Activated CD4-positive, alpha-beta T cell treated with anti-CD3 and anti-CD28 coated beads, Interleukin-2, amount 50 U/mL, for 4 hours (primary cell): ENCODE measurements around the gene SUSD6.
A peak's percentile ranks its signal among the peaks of the same experiment; 100 is the strongest.

ENCODE experiments used
- DNase-seq, 2 experiments: peaks; one replicate each; pipeline ENCODE4 v3.0.0-alpha.2; 2020

Gene SUSD6

DNA sequence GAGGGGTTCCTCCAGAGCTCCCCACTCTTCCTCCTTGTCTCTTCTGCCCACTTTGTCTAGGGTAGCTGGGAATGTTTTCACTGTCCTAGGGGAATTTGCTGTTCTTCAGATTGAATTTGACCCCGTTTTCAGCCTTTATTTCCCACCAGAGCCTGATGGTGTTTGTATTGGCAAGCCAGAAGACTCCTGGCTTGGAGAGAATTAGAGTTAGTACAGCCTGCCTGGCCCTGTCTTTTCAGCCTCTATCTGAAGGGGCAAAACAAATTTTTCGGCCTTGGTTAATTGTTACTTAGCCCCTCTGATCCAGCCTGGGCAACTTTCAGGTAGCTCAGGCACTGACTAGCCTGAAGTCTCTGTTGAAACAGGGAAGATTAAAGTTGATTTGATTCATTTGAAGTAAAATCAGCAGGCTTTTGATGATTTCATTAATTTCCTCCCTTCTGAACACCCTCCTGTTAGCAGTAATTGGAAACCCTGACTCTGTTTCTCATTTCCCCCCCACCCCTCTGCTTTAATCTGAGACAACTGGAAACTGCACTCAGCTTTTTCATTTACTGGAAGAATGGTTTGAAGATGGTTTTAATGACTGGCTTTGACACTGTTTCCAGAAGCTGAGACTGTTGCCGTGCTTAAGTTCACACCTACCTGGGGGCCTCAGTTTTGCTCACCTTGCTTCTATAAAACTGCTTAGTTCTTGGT, 63.3 kb downstream of the SUSD6 start:
- DNase-seq, result peak in 1 of 2 experiments; percentile 19

- no peak for DNase-seq
Observed at GRCh38 chr14:69675245-69675583, 63.8 kb downstream of the SUSD6 start.

- no peak for DNase-seq
Observed at GRCh38 chr14:69675877-69676416, 64.6 kb downstream of the SUSD6 start.

GRCh38 chr14:69676723-69677122, 65.3 kb downstream of the SUSD6 start:
- DNase-seq, result no peak

- no peak for DNase-seq
Observed at GRCh38 chr14:69680297-69680696, 68.9 kb downstream of the SUSD6 start.

DNA sequence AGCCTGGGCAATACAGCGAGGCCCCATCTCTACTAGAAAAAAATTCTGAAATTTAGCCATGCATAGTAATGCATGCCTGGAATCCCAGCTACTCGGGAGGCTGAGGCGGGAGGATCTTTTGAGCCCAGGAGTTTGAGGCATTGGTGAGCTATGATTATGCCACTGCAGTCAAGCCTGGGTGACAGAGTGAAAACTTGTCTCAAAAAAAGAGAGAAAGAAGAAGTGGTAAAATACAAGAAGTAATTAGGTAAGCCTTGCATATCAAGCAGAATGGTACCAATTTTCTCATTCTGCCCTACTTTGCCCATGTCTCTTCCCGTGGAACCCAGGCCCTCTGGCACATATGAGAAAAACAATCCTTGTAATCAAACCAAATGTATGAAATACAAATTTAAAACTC, 70.7 kb downstream of the SUSD6 start:
- DNase-seq, result no peak

DNA sequence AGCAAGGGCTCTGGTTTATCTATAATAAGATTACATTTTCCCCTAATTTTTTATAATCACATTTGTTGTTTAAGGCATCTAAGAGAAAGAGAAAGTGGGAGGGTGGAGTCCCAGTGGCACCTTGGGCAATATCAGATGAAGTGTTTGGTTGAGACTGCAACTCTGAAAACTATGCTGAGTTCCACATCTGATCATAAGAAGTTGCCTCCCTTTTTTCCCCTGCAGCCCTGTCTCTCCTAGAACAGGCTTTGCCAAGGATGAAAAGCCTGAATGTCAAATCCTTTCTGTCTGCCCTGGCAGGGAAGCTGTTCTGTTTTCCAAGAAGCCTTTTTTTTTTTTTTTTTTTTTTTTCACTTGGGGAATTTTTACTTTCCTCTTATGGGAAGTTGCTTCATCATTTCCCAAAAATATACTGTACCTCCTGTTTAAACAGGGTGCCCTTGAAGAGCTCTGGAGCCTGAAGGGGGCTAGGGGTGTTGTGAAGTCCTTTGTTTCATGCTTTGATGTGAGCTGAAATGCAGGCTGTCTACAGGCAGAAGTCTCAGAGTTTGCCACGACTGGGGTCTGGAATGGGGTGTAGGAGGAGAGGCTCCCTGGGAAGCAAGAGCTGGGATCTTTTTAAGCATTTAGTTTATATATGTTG, 71.3 kb downstream of the SUSD6 start:
- DNase-seq, result no peak

DNA sequence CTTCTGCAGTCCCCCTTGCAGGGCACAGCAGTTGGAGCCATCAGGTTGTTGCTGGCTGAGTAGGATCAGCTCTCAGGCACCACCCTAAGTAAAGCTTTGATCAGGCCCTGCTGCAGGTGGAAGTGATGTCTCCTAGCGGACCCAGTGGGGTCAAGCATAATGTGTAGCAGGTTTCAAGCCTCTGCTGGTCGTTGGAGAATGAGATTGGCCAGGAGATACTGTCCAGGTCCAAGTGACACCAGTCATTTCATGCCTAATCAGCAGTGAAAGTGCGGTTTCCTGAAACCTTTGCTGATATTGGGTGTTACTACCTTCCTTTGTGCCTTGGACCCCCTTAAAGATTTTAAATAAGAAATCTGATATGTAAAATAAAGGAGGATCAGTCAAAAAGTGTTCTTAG, 72.6 kb downstream of the SUSD6 start:
- DNase-seq, result no peak

DNA sequence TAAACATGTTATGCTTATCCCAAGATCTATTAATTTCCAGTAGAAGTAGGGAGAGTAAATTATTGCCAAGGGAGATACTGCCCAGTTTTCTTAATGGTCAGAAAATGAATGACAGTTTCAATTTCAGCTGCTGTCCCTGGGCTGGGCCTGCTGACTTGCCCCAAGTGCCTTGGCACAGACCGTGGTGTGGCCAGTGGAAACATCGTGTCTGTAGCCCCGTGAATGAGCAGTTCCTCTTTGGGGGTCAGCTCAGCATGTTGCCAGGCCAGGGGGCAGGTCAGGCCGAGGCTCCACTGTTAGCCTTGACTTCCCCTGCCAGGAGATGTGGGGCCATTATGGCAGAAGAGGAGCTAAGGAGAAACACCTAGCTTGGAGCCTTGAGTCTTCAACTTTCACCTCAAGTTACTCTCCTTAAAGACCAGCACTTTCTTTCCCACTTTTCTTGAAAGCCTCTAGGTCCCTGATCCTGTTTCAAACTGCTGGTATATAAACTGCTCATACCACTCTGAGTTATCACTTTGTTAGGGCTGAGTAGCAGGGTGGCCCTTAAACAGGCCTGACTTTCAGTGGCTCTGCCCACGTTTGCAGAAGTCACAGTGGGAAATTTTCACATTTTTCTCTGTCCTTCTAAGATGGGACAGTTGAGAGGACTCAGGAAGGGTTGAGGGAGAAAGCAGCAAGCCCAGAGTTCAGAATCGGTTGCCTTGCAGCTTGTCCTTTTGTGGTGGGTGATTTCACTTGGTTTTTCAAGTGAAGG, 73.2 kb downstream of the SUSD6 start:
- no peak for DNase-seq

DNA sequence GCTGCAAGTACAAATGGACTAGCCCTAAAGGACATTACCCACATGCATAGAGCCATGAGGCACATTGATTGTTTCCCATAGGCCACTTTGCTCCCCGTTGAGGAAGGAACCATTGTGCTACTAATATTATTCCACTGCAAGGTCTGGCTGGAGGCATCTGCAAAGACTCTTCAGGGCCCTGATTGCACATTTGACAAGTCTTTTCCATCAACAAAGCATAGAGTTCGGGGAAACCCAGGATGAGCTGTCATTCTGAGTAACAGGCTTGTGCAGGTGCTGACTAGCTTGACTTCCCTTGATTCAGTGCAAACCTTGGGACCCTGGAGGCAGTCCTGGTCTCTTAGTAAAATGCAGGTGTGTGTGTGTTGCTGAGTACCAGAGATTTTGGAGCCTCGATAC, 73.8 kb downstream of the SUSD6 start:
- peak; percentile 70 to 73 for DNase-seq

- peak; percentile 31 to 44 for DNase-seq
Observed at GRCh38 chr14:69685716-69686115, 74.3 kb downstream of the SUSD6 start.

- no peak for DNase-seq
Observed at GRCh38 chr14:69687606-69688298, 76.4 kb downstream of the SUSD6 start.

GRCh38 chr14:69688299-69688649, 76.9 kb downstream of the SUSD6 start:
- DNase-seq, result no peak

- DNase-seq, result no peak
Observed at GRCh38 chr14:69690042-69690441, 78.6 kb downstream of the SUSD6 start.

DNA sequence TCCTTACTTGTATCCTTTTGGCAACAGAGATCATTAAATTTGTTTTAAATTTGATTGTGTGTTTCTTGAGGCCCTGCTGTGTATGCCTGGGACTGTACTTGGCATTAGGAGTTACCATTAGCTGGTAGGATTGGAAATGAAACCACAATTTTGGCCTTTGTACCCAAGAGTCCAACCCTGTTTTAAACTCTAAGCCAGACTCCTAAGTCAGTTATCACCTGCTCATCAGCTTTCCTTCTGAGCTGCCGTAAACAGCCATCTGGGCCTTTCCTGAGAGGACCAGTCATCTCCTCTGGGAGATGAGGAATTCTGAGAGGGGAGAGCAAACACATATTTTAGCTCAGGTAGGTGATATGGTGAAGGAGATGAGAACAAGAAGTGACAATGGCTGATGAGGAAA, 81.2 kb downstream of the SUSD6 start:
- no peak for DNase-seq

- no peak for DNase-seq
Observed at GRCh38 chr14:69693145-69693544, 81.7 kb downstream of the SUSD6 start.

DNA sequence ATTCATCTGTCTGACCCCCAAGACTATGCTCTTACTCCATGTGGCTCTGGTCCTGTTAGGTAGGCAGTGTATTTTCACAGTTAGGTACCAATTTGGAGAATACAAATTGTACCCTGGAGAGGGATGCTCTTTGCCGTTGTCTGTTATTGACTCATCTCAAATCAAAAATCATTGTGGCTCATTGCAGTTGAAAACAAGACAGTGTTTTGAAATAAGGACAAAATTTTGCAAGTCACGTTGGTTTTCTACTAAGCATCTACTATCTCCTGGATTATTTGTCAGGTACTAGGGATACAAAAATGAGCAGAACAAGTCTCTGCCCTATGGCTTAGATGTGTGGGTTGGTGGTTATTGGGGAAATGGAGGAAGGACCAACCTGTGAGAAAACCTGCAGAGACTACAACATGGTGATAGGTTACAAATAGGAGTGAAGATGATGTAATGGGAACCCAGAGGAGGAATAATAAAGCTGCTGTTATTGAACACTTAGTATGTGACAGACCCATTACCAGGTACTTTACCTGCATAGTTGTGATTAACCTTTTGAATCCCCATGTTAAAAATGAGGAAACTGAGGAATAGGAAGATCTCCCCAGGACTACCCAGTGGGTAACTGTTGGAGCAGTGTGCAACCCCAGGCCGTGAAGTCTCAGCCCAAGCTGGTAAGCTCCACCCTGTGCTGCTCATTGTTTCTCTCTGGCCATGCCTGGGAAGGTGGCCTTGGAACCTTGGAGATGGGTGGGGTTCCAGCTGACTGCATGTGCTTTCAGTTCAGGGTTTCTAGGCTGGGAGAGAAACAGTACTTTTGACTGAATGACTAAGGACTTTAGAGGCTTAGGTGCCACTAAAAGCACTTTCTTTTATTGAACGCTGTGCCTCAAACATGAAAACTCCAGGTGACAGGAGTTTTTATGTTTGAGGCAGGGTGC, 82.7 kb downstream of the SUSD6 start:
- no peak for DNase-seq

DNA sequence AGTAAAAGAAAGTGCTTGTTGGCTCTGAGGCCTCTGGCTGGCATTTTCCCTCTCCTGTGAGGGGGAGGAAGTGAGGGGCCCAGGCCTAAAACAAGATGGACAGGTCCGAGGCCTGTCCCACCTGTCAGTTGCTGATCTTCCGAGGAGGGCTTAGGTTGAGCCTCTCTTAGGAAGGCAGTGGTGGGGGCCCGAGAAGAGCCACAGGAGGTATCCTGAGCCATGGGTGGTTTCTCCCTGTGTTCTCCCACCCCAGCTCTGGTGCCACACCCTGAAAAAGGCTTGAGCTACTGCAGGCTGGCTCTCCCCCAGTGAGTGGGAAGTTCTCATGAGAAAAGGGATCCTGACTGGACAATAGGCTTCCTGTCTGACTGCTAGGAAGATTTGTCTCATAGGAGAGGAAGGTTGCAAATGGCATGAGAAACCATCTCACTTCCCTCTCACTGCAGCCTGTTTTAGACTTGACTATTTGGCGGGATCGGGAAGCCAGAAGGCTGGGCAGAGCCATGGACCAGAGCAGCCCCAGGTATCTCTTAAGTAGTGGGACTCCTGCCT, 83.4 kb downstream of the SUSD6 start:
- DNase-seq, result no peak

GRCh38 chr14:69695322-69696203, 84.2 kb downstream of the SUSD6 start:
- DNase-seq, result no peak

- no peak for DNase-seq
Observed at GRCh38 chr14:69696204-69696527, 84.8 kb downstream of the SUSD6 start.
